ENCODE results near the gene NBEA. TPM values are rescaled to one million over a fixed set of nuclear protein-coding genes. Genes with fewer than 3 reads are reported as not detected.

Gene NBEA
- total RNA-seq, 4 donors from 2014 or later = 0.34 to 10.3 (median 2.4) TPM

- no peak overlapping the region for H3K27ac ChIP-seq
- DNase-seq = no peak
- no peaks in the 10 kb centered on the region for H3K36me3 ChIP-seq
- H3K4me3 ChIP-seq = no peak overlapping the region
- TF ChIP-seq CTCF (IDR thresholded peaks at IDR 0.05) (no peak), POLR2A (IDR thresholded peaks at IDR 0.05) (no peak)
- intact Hi-C loops (cut with DNase I) = no loop called here
- H3K27me3 ChIP-seq = no peaks in the 10 kb centered on the region
- H3K9me3 ChIP-seq = no peaks in the 10 kb centered on the region
- no peaks in the 10 kb centered on the region for H3K4me1 ChIP-seq
- 77 to 88% methylated on average over 4 of the region's 4 CpGs for WGBS, 2 donors
Observed at GRCh38 chr13:35285677-35286076, 343.6 kb downstream of the NBEA start.

GRCh38 chr13:35292329-35292728 is 350.3 kb downstream of the NBEA start:
- TF ChIP-seq CTCF (IDR thresholded peaks at IDR 0.05) (no peak), POLR2A (IDR thresholded peaks at IDR 0.05) (no peak)
- Histone ChIP-seq H3K9me3 (no peaks in the 10 kb centered on the region), H3K27me3 (no peaks in the 10 kb centered on the region), H3K27ac (no peak overlapping the region), H3K4me3 (no peak overlapping the region), H3K4me1 (no peaks in the 10 kb centered on the region), H3K36me3 (no peaks in the 10 kb centered on the region)
- no peak for DNase-seq
- 60 to 89% methylated on average over 1 of the region's 1 CpG for WGBS, 2 donors
- intact Hi-C loops (cut with DNase I) = no loop called here

- intact Hi-C loops (cut with DNase I) = no loop called here
- Histone ChIP-seq H3K4me1 (no peaks in the 10 kb centered on the region), H3K9me3 (no peaks in the 10 kb centered on the region), H3K36me3 (no peaks in the 10 kb centered on the region), H3K27ac (no peak overlapping the region), H3K4me3 (no peak overlapping the region), H3K27me3 (no peaks in the 10 kb centered on the region)
- no peak for DNase-seq
- no peak for TF ChIP-seq POLR2A (IDR thresholded peaks at IDR 0.05)
Observed at GRCh38 chr13:35293579-35294226, 351.6 kb downstream of the NBEA start.

GRCh38 chr13:35309706-35310105 is 367.6 kb downstream of the NBEA start:
- Histone ChIP-seq H3K27me3 (no peaks in the 10 kb centered on the region), H3K4me3 (no peak overlapping the region), H3K9me3 (no peaks in the 10 kb centered on the region), H3K27ac (no peak overlapping the region), H3K4me1 (no peaks in the 10 kb centered on the region), H3K36me3 (no peaks in the 10 kb centered on the region)
- DNase-seq = no peak
- intact Hi-C loops (cut with DNase I) = no loop called here
- TF ChIP-seq CTCF (IDR thresholded peaks at IDR 0.05) = no peak
- TF ChIP-seq POLR2A (IDR thresholded peaks at IDR 0.05) = no peak
- 81 to 85% methylated on average over 2 of the region's 2 CpGs for WGBS, 2 donors

- H3K4me1 ChIP-seq = no peaks in the 10 kb centered on the region
- no peak for DNase-seq
- H3K4me3 ChIP-seq = no peak overlapping the region
- WGBS, 2 donors = 70 to 79% methylated on average over 3 of the region's 3 CpGs
- no peaks in the 10 kb centered on the region for H3K9me3 ChIP-seq
- no peaks in the 10 kb centered on the region for H3K27me3 ChIP-seq
- H3K36me3 ChIP-seq = no peaks in the 10 kb centered on the region
- H3K27ac ChIP-seq = no peak overlapping the region
- intact Hi-C loops (cut with DNase I) = no loop called here
- TF ChIP-seq POLR2A (IDR thresholded peaks at IDR 0.05) (no peak), CTCF (IDR thresholded peaks at IDR 0.05) (no peak)
Observed at GRCh38 chr13:35332134-35332533, 390.1 kb downstream of the NBEA start.

- TF ChIP-seq POLR2A (IDR thresholded peaks at IDR 0.05) (no peak), CTCF (IDR thresholded peaks at IDR 0.05) (no peak)
- WGBS, 2 donors = 84 to 89% methylated on average over 3 of the region's 3 CpGs
- intact Hi-C loops (cut with DNase I) = no loop called here
Observed at GRCh38 chr13:35333157-35333556, 391.1 kb downstream of the NBEA start.

More at GRCh38 chr13:35333157-35333556, 391.1 kb downstream of the NBEA start:
- Histone ChIP-seq H3K4me3 (no peak overlapping the region), H3K36me3 (no peaks in the 10 kb centered on the region), H3K27me3 (no peaks in the 10 kb centered on the region), H3K27ac (no peak overlapping the region), H3K4me1 (no peaks in the 10 kb centered on the region), H3K9me3 (no peaks in the 10 kb centered on the region)
- no peak for DNase-seq
